ENCODE results near the gene TOX2. TPM values are rescaled to one million over a fixed set of nuclear protein-coding genes. Genes with fewer than 3 reads are reported as not detected.

TOX2 gene
- total RNA-seq, 1 experiment from 2014 or later, result 0.37 TPM

GRCh38 chr20:43982886-43983285 is 68.2 kb downstream of the TOX2 start:
- DNase-seq (ENCODE audit: low read depth, low spot score), result no peak
- in situ Hi-C loops (cut with HindIII; ENCODE audit: low pct_unique_long_range_greater_than_20kb, low sequenced_read_pairs), result no loop called here

GRCh38 chr20:43983359-43983758 is 68.7 kb downstream of the TOX2 start:
- peak; percentile 63 for DNase-seq (ENCODE audit: low read depth, low spot score)
- in situ Hi-C loops (cut with HindIII; ENCODE audit: low pct_unique_long_range_greater_than_20kb, low sequenced_read_pairs), result no loop called here

GRCh38 chr20:43983904-43984361 is 69.3 kb downstream of the TOX2 start:
- DNase-seq (ENCODE audit: low read depth, low spot score), result no peak
- in situ Hi-C loops (cut with HindIII; ENCODE audit: low pct_unique_long_range_greater_than_20kb, low sequenced_read_pairs), result no loop called here

GRCh38 chr20:43984587-43984986 is 69.9 kb downstream of the TOX2 start:
- in situ Hi-C loops (cut with HindIII; ENCODE audit: low pct_unique_long_range_greater_than_20kb, low sequenced_read_pairs), result no loop called here

GRCh38 chr20:43985121-43985520 is 70.5 kb downstream of the TOX2 start:
- DNase-seq (ENCODE audit: low read depth, low spot score), result no peak
- in situ Hi-C loops (cut with HindIII; ENCODE audit: low pct_unique_long_range_greater_than_20kb, low sequenced_read_pairs), result no loop called here

More at GRCh38 chr20:43984587-43984986, 69.9 kb downstream of the TOX2 start:
- no peak for DNase-seq (ENCODE audit: low read depth, low spot score)

GRCh38 chr20:43985608-43986316 is 71.1 kb downstream of the TOX2 start:
- in situ Hi-C loops (cut with HindIII; ENCODE audit: low pct_unique_long_range_greater_than_20kb, low sequenced_read_pairs), result no loop called here
- DNase-seq (ENCODE audit: low read depth, low spot score), result no peak

- in situ Hi-C loops (cut with HindIII; ENCODE audit: low pct_unique_long_range_greater_than_20kb, low sequenced_read_pairs), result no loop called here
These were observed 72.4 kb downstream of the TOX2 start for GRCh38 chr20:43987018-43987417.

GRCh38 chr20:43987531-43987930 is 72.9 kb downstream of the TOX2 start:
- DNase-seq (ENCODE audit: low read depth, low spot score), result no peak

More at GRCh38 chr20:43987018-43987417, 72.4 kb downstream of the TOX2 start:
- DNase-seq (ENCODE audit: low read depth, low spot score), result no peak

GRCh38 chr20:43988451-43988850 is 73.8 kb downstream of the TOX2 start:
- in situ Hi-C loops (cut with HindIII; ENCODE audit: low pct_unique_long_range_greater_than_20kb, low sequenced_read_pairs), result no loop called here
- no peak for DNase-seq (ENCODE audit: low read depth, low spot score)

More at GRCh38 chr20:43987531-43987930, 72.9 kb downstream of the TOX2 start:
- in situ Hi-C loops (cut with HindIII; ENCODE audit: low pct_unique_long_range_greater_than_20kb, low sequenced_read_pairs), result no loop called here

GRCh38 chr20:43988867-43989266 is 74.2 kb downstream of the TOX2 start:
- no peak for DNase-seq (ENCODE audit: low read depth, low spot score)
- in situ Hi-C loops (cut with HindIII; ENCODE audit: low pct_unique_long_range_greater_than_20kb, low sequenced_read_pairs), result no loop called here

GRCh38 chr20:43991261-43991660 is 76.6 kb downstream of the TOX2 start:
- no peak for DNase-seq (ENCODE audit: low read depth, low spot score)
- in situ Hi-C loops (cut with HindIII; ENCODE audit: low pct_unique_long_range_greater_than_20kb, low sequenced_read_pairs), result no loop called here

- DNase-seq (ENCODE audit: low read depth, low spot score), result no peak
- in situ Hi-C loops (cut with HindIII; ENCODE audit: low pct_unique_long_range_greater_than_20kb, low sequenced_read_pairs), result no loop called here
These were observed 77.3 kb downstream of the TOX2 start for GRCh38 chr20:43991982-43992381.

- in situ Hi-C loops (cut with HindIII; ENCODE audit: low pct_unique_long_range_greater_than_20kb, low sequenced_read_pairs), result no loop called here
- DNase-seq (ENCODE audit: low read depth, low spot score), result no peak
These were observed 78.2 kb downstream of the TOX2 start for GRCh38 chr20:43992885-43993284.

- in situ Hi-C loops (cut with HindIII; ENCODE audit: low pct_unique_long_range_greater_than_20kb, low sequenced_read_pairs), result no loop called here
- DNase-seq (ENCODE audit: low read depth, low spot score), result no peak
These were observed 78.9 kb downstream of the TOX2 start for GRCh38 chr20:43993560-43993959.

- DNase-seq (ENCODE audit: low read depth, low spot score), result no peak
- in situ Hi-C loops (cut with HindIII; ENCODE audit: low pct_unique_long_range_greater_than_20kb, low sequenced_read_pairs), result no loop called here
These were observed 79.9 kb downstream of the TOX2 start for GRCh38 chr20:43994486-43995100.

- no peak for DNase-seq (ENCODE audit: low read depth, low spot score)
- in situ Hi-C loops (cut with HindIII; ENCODE audit: low pct_unique_long_range_greater_than_20kb, low sequenced_read_pairs), result no loop called here
These were observed 81.0 kb downstream of the TOX2 start for GRCh38 chr20:43995645-43996044.

- in situ Hi-C loops (cut with HindIII; ENCODE audit: low pct_unique_long_range_greater_than_20kb, low sequenced_read_pairs), result no loop called here
- DNase-seq (ENCODE audit: low read depth, low spot score), result no peak
These were observed 81.7 kb downstream of the TOX2 start for GRCh38 chr20:43996240-43996930.

GRCh38 chr20:43999848-44000247 is 85.2 kb downstream of the TOX2 start:
- DNase-seq (ENCODE audit: low read depth, low spot score), result no peak
- in situ Hi-C loops (cut with HindIII; ENCODE audit: low pct_unique_long_range_greater_than_20kb, low sequenced_read_pairs), result no loop called here

Measured in SK-MEL-5 (cell line).